Measurements from ENCODE around the gene NINL.

NINL gene

DNA sequence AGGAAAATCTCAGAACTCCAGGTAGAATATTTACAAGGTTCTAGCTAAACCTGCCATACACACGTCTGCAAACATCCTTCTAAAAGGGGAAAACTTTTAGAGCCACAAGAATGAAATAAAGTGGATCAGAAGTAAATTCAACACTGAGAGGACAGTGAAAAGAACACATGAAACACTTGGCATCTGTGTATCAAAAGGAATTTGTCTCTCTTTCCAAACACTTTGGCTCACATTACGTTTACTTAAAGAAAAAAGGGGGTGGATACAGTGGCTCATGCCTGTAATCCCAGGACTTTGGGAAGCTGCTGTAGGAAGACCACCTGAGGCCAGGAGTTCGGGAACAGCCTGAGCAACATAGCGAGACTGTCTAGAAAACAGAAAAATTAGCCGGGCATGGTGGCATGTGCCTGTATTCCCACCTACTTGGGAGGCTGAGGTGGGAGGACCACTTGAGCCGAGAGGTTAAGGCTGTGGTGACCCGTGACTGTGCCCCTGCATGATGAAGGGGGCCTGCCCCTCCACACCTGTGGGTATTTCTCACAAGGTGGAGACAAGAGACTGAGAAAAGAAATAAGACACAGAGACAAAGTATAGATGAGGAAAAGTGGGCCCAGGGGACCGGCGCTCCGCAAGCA, 35.4 kb downstream of the NINL start:
- TF ChIP-seq CTCF (IDR thresholded peaks at IDR 0.05): no peak
- Histone ChIP-seq H3K27ac (no peak overlapping the region), H3K4me3 (no peak overlapping the region)
- no peak for DNase-seq (ENCODE audit: low spot score)

- DNase-seq (ENCODE audit: low spot score): no peak
- no peak for TF ChIP-seq CTCF (IDR thresholded peaks at IDR 0.05)
- Histone ChIP-seq H3K27ac (no peak overlapping the region), H3K4me3 (no peak overlapping the region)
Observed at GRCh38 chr20:25549172-25549773, 36.1 kb downstream of the NINL start.

DNA sequence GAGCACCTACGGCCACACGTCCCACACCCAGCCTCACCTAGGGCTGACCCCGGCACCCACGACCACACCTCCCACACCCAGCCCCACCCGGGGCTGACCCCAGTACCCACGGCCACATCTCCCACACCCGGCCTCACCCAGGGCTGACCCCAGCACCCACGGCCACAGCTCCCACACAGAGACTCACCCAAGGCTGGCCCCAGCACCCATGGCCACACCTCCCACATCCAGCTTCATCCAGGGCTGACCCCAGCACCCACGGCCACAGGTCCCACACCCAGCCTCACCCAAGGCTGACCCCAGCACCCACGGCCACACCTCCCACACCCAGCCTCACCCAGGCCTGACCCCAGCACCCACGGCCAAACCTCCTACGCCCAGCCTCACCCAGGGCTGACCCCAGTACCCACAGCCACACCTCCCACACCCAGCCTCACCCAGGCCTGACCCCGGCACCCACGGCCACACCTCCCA, 36.7 kb downstream of the NINL start:
- no peak for DNase-seq (ENCODE audit: low spot score)
- no peak for TF ChIP-seq CTCF (IDR thresholded peaks at IDR 0.05)
- Histone ChIP-seq H3K4me3 (no peak overlapping the region), H3K27ac (no peak overlapping the region)

GRCh38 chr20:25547999-25548398, 37.3 kb downstream of the NINL start:
- Histone ChIP-seq H3K27ac (no peak overlapping the region), H3K4me3 (no peak overlapping the region)
- TF ChIP-seq CTCF (IDR thresholded peaks at IDR 0.05): no peak
- no peak for DNase-seq (ENCODE audit: low spot score)

DNA sequence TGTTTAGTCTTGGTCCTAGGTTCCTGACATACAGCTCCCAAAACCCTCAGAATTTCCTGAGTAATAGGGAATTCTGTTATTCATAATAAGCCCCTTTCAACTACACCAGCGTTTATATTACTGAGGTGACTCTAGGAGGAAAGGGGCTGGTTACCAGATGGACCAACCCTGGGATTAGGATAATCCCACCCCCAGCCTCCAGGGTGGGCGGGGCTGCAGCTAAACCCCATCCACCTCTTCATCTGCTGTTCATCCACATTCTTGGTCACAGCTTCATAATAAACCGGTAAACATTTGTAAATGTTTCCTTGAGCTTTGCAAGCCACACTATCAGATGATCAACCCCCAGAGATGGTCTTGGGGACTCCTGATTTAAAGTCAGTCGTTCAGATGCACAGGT, 38.3 kb downstream of the NINL start:
- H3K27ac ChIP-seq: no peak overlapping the region
- no peak for TF ChIP-seq CTCF (IDR thresholded peaks at IDR 0.05)
- DNase-seq (ENCODE audit: low spot score): no peak
- H3K4me3 ChIP-seq: no peak overlapping the region

GRCh38 chr20:25546048-25546447, 39.3 kb downstream of the NINL start:
- DNase-seq (ENCODE audit: low spot score): no peak
- Histone ChIP-seq H3K27ac (no peak overlapping the region), H3K4me3 (no peak overlapping the region)
- no peak for TF ChIP-seq CTCF (IDR thresholded peaks at IDR 0.05)

DNA sequence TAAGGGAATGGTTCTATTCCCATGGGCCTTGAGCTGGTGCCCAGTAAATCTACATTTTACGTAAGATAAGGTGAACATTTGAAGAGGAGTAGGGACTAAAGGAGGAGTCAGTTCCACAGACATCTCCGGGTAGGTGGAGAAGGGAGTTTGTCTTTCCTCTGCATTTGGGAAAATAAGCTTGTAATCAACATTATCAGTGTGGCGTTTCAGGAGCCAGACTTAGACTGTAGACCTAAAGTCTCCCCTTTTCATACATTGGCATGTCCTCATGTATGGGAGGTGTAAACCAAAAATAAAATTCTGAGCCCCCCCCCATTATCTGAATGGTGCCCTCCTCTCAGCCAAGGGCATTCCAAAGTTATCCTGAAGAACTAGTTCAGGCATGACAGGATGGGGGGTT, 40.2 kb downstream of the NINL start:
- no peak for TF ChIP-seq CTCF (IDR thresholded peaks at IDR 0.05)
- H3K4me3 ChIP-seq: no peak overlapping the region
- DNase-seq (ENCODE audit: low spot score): no peak
- no peak overlapping the region for H3K27ac ChIP-seq

Measured in coronary artery (tissue), 2 donors.